HepG2 (cell line): ENCODE data around the gene GPS1. TPM values are rescaled to one million over a fixed set of nuclear protein-coding genes. Genes with fewer than 3 reads are reported as not detected.

Experiments used
- ASH2L ChIP-seq: fragments of 300-600, 200-600 bp; sonication (generic); IDR thresholded peaks from 2 replicates; pipeline ENCODE4 v1.7.0; 2017; ENCODE audit warnings: low read depth, mild to moderate bottlenecking, moderate library complexity, mixed read lengths, low read length; ENCODE audit not compliant: insufficient read length
- CCAR2 ChIP-seq: fragments of 200-400 bp; formaldehyde crosslinking; optimal IDR thresholded peaks from 2 replicates; pipeline ENCODE3; 2018; ENCODE audit warnings: low read depth, mild to moderate bottlenecking, low read length, moderate library complexity
- GPN1 ChIP-seq: sonication (generic); formaldehyde crosslinking; IDR thresholded peaks from 2 replicates; pipeline ENCODE4 v1.5.1; 2020; ENCODE audit warnings: missing genetic modification reagents, borderline replicate concordance
- NCOA1 ChIP-seq: sonication (generic); formaldehyde crosslinking; IDR thresholded peaks from 2 replicates; pipeline ENCODE4 v1.9.0; 2021; ENCODE audit warnings: missing genetic modification reagents
- SP140L ChIP-seq: sonication (generic); formaldehyde crosslinking; IDR thresholded peaks from 2 replicates; pipeline ENCODE4 v1.4.0; 2020; ENCODE audit warnings: missing genetic modification reagents, borderline replicate concordance
- ZBTB3 ChIP-seq: sonication (generic); formaldehyde crosslinking; IDR thresholded peaks from 2 replicates; pipeline ENCODE4 v1.4.0; 2020; ENCODE audit warnings: low read depth, mild to moderate bottlenecking, moderate library complexity, missing genetic modification reagents, borderline replicate concordance
- ZNF367 ChIP-seq: sonication (generic); formaldehyde crosslinking; IDR thresholded peaks from 2 replicates; pipeline ENCODE4 v1.4.0; 2020; ENCODE audit warnings: missing genetic modification reagents, borderline replicate concordance
- ZNF432 ChIP-seq: sonication (generic); formaldehyde crosslinking; IDR thresholded peaks from 2 replicates; pipeline ENCODE4 v1.5.0; 2020; ENCODE audit warnings: missing genetic modification reagents, mild to moderate bottlenecking, borderline replicate concordance
- ZNF546 ChIP-seq: sonication (generic); formaldehyde crosslinking; conservative IDR thresholded peaks from 2 replicates; pipeline ENCODE4 v1.8.1; 2023; ENCODE audit warnings: mild to moderate bottlenecking, missing genetic modification reagents
- ZNF567 ChIP-seq: sonication (generic); formaldehyde crosslinking; IDR thresholded peaks from 2 replicates; pipeline ENCODE4 v1.8.1; 2023; ENCODE audit warnings: mild to moderate bottlenecking, missing genetic modification reagents, borderline replicate concordance
- ZNF720 ChIP-seq: sonication (generic); formaldehyde crosslinking; IDR thresholded peaks from 2 replicates; pipeline ENCODE4 v1.4.0; 2020; ENCODE audit warnings: missing genetic modification reagents
- ZNF782 ChIP-seq: sonication (generic); formaldehyde crosslinking; IDR thresholded peaks from 2 replicates; pipeline ENCODE4 v1.4.0; 2020; ENCODE audit warnings: missing genetic modification reagents, mild to moderate bottlenecking, borderline replicate concordance
- polyA plus RNA-seq, 8 experiments: library from polyadenylated mRNA; depleted of rRNA in 3 of 8; stranded (reverse) in 7 of 8; unstranded in 1 of 8; fragments of >200 nt; fragmentation: Illumina TruSeq in 4 of 8; extraction: Trizol in 4 of 8; gene quantifications; 2 replicates each; pipeline versions ENCODE4 v1.2.1 to v1.2.3, GENCODE V29; 2011 to 2016; ENCODE audit warnings: low read depth in 4 of 8, missing spikeins in 1 of 8, mixed read lengths in 1 of 8; ENCODE audit not compliant: insufficient read depth in 1 of 8
- total RNA-seq, 5 experiments: library from RNA; depleted of rRNA; stranded (reverse); fragments of >200 nt; fragmentation: Illumina TruSeq; extraction: Trizol; gene quantifications; 2 replicates each; pipeline ENCODE4 v1.2.3, GENCODE V29; 2016; ENCODE audit warnings: low read depth in 1 of 5
- TF ChIP-seq, protein P1 (sequence below): sonication (generic); formaldehyde crosslinking; IDR thresholded peaks from 2 replicates; pipeline ENCODE4 v1.9.0; 2021; ENCODE audit warnings: missing genetic modification reagents, mild to moderate bottlenecking, borderline replicate concordance
- TF ChIP-seq, protein P2 (sequence below): sonication (generic); formaldehyde crosslinking; IDR thresholded peaks from 2 replicates; pipeline ENCODE4 v1.5.0; 2020; ENCODE audit warnings: missing genetic modification reagents
- TF ChIP-seq, protein P3 (sequence below): sonication (generic); formaldehyde crosslinking; IDR thresholded peaks from 2 replicates; pipeline ENCODE4 v1.4.0; 2020; ENCODE audit warnings: missing genetic modification reagents, borderline replicate concordance

The GPS1 gene
- total and polyA plus RNA-seq, 2 of the 13 experiments (the other 11 are each of a cell fraction or from before 2014, with no cell fraction given): 124 to 128 TPM

DNA sequence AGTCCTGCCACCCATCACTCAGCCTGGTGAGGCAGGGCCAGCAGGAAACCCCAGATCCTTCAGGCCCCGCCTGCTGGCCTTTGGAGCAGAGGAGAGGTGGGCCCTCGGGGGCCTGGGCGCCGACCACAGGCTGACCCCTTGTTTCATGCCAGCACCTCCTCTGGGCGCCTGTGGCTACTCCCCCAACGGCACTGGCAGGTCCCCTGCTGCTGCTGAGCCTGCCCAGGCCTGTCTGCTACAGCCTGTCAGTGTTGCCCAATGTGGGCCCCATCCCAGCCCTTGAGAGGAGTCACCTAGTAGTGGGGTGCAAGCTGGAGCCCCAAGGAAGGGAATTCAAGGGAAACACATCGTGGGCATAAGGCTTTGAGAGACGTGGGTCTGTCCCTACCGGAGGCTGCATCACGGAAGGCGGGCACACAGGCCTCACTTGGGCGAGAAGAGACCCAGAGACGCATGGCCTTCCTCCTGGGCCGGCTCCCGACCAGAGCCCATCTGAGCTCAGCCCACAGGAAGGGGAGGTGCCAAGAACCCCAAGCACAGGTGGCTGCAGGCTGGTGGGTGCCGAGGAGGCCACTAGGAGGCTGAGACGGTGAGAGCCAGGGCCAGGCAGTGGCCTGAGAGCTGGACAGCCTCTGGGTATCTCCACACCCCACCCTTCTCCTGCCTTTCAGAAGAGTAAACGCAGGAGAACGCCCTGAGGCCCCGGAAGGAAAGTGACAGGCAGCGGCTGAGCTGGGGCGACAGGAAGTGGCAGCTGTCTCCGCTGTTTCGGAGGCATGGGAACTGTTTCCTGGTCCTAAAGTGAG lies 54.4 kb downstream of the GPS1 start (continued):
- TF ChIP-seq, protein P1, sequence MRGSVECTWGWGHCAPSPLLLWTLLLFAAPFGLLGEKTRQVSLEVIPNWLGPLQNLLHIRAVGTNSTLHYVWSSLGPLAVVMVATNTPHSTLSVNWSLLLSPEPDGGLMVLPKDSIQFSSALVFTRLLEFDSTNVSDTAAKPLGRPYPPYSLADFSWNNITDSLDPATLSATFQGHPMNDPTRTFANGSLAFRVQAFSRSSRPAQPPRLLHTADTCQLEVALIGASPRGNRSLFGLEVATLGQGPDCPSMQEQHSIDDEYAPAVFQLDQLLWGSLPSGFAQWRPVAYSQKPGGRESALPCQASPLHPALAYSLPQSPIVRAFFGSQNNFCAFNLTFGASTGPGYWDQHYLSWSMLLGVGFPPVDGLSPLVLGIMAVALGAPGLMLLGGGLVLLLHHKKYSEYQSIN: peak; percentile 42; the same call in 1 of the 2 replicates
- TF ChIP-seq ZNF367 (CRISPR knock-in tag): no peak
- TF ChIP-seq, protein P2, sequence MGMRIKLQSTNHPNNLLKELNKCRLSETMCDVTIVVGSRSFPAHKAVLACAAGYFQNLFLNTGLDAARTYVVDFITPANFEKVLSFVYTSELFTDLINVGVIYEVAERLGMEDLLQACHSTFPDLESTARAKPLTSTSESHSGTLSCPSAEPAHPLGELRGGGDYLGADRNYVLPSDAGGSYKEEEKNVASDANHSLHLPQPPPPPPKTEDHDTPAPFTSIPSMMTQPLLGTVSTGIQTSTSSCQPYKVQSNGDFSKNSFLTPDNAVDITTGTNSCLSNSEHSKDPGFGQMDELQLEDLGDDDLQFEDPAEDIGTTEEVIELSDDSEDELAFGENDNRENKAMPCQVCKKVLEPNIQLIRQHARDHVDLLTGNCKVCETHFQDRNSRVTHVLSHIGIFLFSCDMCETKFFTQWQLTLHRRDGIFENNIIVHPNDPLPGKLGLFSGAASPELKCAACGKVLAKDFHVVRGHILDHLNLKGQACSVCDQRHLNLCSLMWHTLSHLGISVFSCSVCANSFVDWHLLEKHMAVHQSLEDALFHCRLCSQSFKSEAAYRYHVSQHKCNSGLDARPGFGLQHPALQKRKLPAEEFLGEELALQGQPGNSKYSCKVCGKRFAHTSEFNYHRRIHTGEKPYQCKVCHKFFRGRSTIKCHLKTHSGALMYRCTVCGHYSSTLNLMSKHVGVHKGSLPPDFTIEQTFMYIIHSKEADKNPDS: no peak
- TF ChIP-seq CCAR2: no peak
- no peak for TF ChIP-seq SP140L (CRISPR knock-in tag)
- TF ChIP-seq NCOA1 (CRISPR knock-in tag): no peak
- no peak; the same call in 1 of the 2 replicates for TF ChIP-seq ZNF432 (CRISPR knock-in tag)
- TF ChIP-seq, protein P3, sequence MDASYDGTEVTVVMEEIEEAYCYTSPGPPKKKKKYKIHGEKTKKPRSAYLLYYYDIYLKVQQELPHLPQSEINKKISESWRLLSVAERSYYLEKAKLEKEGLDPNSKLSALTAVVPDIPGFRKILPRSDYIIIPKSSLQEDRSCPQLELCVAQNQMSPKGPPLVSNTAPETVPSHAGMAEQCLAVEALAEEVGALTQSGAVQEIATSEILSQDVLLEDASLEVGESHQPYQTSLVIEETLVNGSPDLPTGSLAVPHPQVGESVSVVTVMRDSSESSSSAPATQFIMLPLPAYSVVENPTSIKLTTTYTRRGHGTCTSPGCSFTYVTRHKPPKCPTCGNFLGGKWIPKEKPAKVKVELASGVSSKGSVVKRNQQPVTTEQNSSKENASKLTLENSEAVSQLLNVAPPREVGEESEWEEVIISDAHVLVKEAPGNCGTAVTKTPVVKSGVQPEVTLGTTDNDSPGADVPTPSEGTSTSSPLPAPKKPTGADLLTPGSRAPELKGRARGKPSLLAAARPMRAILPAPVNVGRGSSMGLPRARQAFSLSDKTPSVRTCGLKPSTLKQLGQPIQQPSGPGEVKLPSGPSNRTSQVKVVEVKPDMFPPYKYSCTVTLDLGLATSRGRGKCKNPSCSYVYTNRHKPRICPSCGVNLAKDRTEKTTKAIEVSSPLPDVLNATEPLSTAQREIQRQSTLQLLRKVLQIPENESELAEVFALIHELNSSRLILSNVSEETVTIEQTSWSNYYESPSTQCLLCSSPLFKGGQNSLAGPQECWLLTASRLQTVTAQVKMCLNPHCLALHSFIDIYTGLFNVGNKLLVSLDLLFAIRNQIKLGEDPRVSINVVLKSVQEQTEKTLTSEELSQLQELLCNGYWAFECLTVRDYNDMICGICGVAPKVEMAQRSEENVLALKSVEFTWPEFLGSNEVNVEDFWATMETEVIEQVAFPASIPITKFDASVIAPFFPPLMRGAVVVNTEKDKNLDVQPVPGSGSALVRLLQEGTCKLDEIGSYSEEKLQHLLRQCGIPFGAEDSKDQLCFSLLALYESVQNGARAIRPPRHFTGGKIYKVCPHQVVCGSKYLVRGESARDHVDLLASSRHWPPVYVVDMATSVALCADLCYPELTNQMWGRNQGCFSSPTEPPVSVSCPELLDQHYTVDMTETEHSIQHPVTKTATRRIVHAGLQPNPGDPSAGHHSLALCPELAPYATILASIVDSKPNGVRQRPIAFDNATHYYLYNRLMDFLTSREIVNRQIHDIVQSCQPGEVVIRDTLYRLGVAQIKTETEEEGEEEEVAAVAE (CRISPR knock-in tag): no peak; the same call in 1 of the 2 replicates
- TF ChIP-seq ZNF567 (CRISPR knock-in tag): peak; percentile 23; the same call in 1 of the 2 replicates
- TF ChIP-seq ZBTB3 (CRISPR knock-in tag): no peak
- peak; percentile 54 for TF ChIP-seq ASH2L
- TF ChIP-seq ZNF546: peak; percentile 90; the same call in 1 of the 2 replicates
- TF ChIP-seq ZNF720 (CRISPR knock-in tag): no peak
- TF ChIP-seq ZNF782 (CRISPR knock-in tag): no peak; the same call in 1 of the 2 replicates
- TF ChIP-seq GPN1 (CRISPR knock-in tag): no peak; the same call in none of the 2 replicates
